GM15510 (cell line): Measurements from ENCODE around the gene MFAP2.

Experiments
- POLR2A ChIP-seq: IDR thresholded peaks from 3 replicates; pipeline ENCODE4 v1.6.1; 2011; ENCODE audit warnings: borderline replicate concordance; ENCODE audit not compliant: insufficient read length; ENCODE audit errors: extremely low read depth

Gene MFAP2

DNA sequence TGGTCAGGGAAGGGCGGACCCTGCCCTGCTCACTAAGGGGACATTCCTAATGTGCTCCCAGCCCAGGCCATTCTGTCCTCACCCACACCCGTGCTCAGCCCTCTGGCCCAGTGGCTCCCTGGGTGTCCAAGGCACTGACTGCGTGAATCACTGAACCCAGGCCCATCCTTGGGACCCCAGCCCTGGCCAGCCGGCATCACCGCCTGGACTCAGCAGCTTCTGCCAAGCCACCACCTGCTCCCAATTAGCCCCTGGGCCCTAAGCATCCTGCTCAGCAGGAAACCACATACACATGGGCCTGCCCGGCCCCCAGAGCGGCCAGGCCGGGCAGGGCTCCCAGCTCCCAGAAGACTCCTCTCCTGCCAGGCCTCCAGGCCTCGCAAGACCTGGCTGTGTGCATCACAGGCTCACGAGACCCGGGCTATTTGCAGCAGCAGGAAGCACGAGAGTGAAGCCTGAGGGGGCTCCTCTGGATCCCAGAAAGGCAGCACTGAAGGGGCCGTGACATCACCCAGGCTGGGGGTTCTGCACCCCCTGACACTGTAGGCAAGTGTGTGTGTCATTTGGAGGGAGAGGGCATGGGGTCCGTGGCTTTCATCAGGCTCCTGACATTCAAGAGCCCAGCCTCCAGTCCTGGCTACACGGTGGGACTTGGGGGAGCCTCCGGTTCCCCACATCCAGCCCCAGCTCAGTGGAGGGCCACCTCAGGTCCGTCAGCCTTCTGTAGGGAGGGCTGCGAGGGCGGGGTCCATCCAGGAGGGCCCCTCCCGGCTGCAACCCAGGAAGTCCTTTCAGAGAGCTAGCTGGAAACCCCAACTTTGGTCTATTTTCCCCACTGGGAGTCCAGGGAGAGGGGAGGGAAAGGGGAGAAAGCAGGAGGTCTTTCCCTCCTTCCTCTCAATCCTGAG is 1.6 kb downstream of the MFAP2 start:
- no peak for TF ChIP-seq POLR2A

DNA sequence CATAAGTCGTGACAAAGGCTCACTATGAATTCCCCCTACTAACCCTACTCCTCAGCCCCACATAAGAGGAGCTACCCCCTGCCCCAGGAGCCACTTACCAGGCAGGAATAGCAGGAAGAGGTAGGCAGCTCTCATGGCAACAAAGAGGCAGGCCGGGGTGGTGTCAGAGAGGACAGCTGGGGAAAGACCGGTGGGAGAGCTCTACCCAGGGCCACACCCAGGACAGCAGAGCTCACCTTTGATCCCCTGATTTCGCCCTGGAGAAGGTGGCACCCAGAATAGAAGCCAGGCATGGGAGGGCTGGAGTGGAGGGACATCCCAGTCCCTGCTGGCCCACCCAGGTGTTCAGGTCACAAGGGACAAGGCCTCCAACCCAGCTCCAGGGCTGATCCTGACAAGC is 2.3 kb downstream of the MFAP2 start:
- no peak for TF ChIP-seq POLR2A

DNA sequence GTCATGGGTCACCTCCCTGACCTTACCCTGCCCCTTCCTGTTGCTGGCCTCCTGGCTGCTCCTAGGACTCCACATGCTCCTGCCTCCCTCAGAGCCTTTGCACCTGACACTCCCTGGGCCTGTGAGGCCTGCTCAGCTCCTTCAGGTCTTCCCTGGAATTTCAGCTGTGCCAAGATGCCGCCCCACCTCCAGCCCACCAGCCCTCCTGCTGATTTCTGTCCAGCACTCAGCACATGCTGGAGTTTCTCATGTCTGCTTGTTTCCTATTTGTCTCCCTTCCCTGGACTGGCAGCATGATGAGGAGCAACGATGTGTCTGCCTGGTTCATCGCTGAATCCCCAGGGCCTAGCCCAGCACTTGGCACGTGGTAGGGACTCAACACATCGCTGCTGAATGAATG is 3.0 kb downstream of the MFAP2 start:
- TF ChIP-seq POLR2A = no peak

DNA sequence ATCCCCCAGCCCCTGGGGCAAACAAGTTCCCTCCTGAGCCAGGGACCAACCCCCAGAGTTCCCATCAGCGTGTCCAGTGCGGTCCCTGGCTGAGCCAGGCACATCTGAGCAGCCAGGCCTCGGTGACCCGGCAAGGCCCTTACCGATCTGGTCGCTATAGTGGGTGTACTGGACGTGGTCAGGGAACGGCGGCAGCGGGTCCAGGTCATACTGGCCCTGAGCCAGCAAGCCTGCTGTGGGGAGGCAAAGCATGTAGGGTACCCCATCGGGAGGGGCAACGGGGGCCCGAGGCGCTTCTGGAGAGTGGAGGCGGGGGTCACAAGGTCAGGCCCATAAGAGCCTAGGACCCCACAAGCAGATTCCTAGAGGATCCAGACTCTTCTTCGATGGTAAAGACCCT is 3.5 kb downstream of the MFAP2 start:
- TF ChIP-seq POLR2A = no peak

DNA sequence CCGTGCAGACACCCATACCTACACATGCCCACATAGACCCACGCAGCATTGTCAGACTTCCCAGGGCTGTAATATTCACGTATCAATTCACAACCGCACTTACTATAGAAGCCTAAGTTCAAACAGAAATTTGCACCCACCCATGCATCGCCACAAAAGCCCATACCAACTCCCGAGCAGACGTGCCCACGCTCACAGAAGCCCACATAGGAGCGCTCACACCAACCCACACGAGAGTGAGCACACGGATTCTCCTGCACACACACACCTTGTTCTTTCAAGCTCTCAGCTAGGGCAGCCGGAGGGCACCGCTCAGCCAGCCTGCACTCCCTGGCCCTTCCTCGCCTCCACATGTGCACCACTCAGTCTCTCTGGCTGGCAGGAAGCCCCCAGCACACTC is 4.6 kb downstream of the MFAP2 start:
- TF ChIP-seq POLR2A = no peak

DNA sequence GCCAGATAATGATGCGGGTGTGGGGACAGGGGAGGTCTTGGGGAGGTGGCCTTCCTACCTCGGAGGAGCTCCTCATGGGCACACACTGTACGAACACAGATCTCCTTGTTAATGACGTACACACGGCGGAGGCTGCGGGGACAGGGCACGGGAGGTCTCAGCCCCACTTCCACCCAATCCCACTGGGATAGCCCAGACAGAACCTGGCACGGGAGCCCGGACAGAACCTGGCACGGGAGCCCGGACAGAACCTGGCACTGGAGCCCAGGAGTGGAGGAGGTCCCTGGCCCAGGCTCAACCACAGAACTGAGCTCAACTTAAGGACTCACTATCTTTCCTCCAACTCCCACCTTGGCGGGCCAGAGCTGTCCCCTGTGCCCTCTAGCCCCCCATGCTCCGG is 5.2 kb downstream of the MFAP2 start:
- no peak for TF ChIP-seq POLR2A

DNA sequence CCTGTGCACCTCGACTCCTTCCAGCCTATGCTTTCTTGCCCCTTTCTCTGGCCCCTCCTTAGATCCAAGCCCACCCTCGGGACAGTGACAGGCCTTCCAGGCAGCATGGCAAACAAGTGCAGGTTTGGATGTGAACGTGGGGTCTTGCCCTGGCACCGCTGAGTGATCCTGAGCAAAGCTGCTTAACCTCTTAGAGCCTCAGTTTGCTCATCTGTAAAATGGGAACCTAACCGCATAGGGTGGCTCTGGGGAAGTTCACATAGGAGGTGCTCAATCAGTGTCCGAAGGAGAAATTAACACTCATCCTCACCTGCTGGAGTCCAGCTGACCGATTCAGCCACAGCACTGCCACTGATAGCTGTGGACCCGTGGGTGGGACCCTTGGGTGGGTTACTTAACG is 7.2 kb downstream of the MFAP2 start:
- no peak for TF ChIP-seq POLR2A

DNA sequence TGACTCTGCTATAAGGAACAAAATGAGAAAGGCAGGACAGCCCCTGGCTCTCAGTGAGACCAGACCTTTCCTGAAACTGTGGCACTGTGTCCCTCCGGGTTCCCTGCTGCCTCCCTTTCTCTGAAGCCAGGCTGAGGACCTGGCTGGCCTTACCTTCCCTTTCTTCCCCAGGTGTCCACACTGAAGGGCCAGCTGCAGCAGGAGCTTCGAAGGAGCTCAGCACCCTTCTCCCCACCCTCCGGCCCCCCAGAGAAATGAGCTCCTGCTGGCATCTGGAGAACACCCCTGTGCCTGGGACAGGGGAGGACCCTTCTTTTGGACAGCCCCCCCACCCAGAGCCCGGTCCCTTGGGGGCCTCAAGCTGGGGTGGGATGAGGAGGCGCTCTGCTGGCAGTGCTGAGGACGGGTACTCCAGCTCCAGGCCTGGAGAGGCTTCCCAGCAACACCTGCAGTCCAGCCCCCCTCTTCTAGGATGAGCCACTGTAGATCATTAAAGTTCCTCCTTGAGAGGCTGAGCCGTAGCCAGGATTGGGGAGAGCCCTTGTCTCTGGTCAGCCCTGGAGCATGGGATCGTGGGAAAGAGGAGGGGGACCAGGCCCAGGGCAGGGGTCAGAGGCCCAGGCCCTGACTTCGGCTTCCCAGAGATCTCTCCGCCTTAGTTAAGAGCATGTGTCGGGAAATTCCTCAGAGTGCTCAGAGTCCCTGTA is 8.1 kb downstream of the MFAP2 start:
- TF ChIP-seq POLR2A = no peak

DNA sequence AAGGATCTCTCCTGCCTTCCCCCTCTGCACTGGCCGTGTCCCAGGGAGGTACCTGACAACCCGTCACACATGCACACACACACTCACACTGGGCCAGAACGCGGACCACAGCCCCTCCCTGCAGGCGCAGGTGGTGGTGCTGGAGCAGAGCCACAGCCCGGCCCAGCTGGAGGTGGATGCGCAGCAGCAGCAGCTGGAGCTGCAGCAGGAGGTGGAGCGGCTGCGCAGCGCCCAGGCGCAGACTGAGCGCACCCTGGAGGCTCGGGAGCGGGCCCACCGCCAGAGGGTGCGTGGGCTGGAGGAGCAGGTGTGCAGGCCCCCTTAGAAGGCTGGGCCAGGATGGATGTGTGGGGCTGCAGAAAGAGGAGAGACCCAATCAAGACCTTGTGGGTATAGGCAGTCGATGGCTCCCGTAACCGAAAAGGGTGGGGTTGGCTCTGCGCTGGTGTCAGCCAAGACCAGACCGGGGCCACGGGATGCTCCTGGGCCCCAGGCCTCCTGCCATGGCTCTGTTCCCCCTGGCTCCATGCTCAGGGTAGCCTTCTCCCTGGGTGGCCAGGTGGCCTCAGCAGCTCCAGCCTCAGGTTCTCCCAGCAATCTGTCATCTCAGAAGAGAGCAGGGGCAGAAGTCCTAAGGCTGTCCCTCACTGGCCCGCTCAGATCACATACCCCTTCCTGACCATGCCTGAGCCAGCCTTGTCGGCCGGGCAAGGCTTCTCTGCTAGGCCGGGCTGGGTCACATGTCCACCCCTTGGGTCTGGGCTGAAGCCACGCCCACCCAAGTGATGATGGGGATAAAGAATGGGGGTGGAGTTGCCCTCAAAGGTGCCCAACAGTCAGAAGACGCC is 8.9 kb downstream of the MFAP2 start:
- no peak for TF ChIP-seq POLR2A

DNA sequence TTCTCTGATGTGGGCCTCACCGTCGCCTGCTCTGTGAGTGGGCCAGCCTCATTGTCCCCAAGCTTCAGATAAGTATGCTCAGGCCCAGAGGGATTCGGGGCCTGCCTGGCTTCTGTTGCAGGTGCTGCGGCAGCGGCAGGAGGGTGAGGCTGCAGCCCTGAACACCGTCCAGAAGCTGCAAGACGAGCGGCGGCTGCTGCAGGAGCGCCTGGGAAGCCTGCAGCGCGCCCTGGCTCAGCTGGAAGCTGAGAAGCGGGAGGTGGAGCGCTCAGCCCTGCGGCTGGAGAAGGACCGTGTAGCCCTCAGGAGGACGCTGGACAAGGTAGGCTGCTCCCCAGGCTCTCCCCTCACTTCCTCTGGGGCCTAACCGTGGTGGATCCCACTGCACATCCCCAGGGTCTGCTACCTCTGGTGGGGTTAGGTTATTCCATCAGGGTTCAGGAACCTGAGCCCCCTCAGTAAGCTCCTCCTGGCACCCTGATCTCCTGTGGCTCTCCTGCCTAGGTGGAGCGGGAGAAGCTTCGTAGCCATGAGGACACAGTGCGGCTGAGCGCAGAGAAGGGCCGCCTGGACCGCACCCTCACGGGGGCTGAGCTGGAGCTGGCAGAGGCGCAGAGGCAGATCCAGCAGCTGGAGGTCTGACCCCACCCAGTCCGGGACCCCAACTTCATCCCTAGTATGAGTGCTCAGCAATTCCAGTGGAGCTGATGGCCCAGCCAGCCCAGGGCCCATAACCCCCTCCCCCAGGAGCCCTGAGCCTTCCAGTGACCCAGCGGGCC is 10.1 kb downstream of the MFAP2 start:
- no peak for TF ChIP-seq POLR2A

DNA sequence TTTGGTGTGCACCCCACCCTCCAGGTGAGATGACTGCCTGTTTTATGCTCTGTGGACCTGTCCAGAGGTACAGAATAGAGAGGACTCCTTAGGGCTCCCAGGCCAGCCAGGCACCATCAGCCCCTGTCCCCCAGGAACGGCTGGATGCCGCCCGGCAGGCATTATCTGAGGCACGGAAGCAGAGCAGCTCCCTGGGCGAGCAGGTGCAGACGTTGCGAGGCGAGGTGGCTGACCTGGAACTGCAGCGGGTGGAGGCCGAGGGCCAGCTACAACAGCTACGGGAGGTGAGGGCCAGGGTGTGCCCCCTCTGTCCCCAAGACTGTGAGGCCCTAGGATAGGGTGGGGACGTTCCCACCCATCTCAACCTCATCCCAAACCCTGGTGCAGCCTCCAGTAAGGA is 10.8 kb downstream of the MFAP2 start:
- TF ChIP-seq POLR2A = no peak

DNA sequence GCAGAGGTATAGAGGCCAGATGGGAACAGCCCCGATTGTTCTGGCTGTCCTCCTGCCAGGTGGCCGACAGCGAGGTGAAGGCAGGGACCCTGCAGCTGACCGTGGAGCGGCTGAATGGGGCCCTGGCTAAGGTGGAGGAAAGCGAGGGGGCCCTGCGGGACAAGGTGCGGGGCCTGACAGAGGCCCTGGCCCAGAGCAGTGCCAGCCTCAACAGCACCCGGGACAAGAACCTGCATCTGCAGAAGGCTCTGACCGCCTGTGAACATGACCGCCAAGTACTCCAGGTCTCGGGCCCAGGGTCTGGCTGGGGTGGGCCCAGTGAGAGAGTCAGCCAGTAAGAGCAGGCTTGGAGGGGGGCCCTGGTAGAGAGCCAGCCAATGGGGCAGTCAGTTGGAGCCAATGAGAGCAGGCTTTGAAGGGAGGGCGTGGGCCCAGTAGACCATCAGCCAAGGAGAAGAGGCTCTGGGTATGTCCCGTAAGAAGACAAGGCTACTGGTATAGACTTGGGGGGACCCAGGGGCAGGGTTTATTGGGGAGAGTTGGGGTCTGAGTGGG is 11.3 kb downstream of the MFAP2 start:
- TF ChIP-seq POLR2A = no peak

DNA sequence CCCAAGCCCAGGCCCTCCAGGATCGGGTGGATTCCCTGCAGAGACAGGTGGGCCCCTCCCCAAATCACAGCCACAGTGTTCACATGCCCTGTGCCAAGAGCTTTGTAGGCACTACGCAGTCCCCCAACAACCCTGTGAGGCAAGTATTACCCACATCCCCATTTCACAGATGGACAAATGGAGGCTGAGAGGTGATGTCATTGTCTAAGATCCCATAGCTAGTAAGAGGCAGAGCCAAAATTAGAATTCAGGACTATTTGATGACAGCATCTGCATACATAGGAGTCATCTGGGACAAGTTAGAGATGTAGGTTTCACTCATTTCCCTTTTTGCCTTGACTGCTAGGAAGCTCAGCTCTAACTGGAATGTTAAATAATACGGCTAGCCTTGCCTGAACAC is 12.0 kb downstream of the MFAP2 start:
- no peak for TF ChIP-seq POLR2A

DNA sequence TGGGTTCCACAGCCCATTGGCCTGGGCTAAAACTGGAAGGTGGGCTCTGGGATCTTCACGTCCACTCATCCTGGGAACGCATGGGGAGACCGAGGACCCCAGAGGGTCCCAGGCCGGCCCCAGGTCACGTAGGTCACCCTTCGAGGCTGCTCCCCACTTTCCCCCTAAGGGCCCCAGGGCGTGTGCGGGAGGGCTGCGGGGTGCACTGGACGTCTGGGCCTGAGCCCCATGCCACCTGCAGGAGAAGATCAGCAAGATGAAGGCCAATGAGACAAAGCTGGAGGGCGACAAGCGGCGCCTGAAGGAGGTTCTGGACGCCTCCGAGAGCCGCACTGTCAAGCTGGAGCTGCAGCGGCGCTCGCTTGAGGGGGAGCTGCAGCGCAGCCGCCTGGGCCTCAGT is 12.5 kb downstream of the MFAP2 start:
- TF ChIP-seq POLR2A = no peak
